GM21423 (cell line): ENCODE results near the gene CLK3.
A peak's percentile ranks its signal among the peaks of the same experiment; 100 is the strongest.

Source experiments
- ATAC-seq: cut with Tn5 transposase; IDR thresholded peaks from one replicate; pipeline ENCODE4 v1.9.1; 2021; ENCODE audit warnings: mild to moderate bottlenecking, moderate library complexity; ENCODE audit not compliant: unreplicated experiment

CLK3 gene

DNA sequence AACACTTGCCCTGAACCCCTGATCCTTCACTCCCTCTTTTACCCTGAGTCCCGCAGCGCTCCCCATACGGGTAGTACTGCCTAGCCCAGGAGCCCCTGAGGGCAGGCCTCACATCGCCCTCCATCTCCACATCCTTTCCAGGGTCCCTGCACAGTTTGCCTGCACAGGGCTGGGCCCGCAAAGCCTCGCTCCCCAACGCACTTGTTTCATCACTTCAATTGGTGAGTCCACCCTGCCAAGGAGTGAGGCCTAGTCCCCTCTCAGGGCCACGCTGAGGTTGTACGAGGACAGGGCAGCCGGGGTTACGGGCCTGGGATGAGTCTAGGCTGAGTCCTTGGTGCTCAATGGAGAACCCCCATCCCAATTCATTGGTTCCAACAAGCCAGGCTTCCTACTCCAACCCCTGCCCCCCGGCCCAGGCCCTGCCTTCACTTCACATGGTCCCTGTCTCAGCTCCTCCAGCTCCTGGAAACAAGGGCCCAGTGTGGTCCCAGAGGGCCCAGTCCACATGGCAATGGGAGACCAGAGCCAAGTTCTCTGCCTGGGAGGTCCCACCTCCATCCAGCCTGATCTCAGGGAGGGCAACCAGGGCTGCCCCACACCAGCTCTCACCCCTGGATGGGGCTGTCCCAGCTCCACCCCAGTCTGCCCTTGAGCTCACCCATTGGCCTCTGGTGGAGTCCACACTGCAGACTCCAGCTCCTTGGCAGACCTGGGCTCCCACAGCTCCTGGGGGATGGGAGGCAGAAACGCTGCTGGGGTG, 12.4 kb upstream of the CLK3 start:
- ATAC-seq = no peak

DNA sequence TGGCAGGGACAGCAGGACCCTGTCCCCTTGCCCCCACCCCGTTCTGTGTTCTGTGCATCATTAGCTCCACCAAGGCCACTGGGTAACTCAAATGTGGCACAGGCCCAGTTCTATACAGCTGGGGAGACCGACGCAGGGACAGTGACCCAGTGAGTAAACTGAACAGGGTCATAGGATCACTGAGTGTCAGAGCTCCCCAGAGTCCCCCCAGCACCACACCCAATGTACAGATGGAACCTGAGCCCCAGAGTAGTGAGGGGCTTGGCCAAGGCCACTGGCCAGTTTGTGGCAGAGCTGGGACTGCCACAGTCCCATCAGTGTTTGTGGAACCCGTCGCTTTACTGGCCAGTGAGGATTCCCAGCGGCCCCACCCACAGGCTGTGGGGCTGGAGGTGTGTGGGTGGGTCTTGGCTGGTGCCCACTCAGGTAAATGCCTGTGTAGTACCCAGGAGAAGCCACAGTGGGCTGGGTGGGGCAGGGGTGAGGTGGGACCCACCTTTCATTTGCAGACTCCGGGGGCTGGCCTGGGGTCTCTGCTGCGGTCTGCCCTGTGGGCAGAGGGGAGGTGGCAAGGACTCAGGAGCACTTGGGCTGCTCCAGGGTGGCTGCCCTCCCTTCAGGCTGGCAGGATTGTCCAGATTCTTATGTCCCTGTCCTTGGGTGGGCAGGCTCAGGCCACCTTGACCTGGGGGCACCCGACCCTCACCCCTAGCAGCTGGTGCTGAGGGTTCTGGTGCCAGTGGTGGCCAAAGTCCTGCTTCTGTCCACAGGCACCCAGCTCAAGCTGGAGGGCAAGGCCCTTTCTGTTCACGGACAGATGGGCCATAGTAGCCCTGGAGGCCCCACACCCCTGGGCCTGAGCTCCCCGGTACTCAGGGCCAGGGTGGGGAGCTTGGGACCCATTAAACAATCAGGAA, 11.6 kb upstream of the CLK3 start:
- no peak for ATAC-seq

DNA sequence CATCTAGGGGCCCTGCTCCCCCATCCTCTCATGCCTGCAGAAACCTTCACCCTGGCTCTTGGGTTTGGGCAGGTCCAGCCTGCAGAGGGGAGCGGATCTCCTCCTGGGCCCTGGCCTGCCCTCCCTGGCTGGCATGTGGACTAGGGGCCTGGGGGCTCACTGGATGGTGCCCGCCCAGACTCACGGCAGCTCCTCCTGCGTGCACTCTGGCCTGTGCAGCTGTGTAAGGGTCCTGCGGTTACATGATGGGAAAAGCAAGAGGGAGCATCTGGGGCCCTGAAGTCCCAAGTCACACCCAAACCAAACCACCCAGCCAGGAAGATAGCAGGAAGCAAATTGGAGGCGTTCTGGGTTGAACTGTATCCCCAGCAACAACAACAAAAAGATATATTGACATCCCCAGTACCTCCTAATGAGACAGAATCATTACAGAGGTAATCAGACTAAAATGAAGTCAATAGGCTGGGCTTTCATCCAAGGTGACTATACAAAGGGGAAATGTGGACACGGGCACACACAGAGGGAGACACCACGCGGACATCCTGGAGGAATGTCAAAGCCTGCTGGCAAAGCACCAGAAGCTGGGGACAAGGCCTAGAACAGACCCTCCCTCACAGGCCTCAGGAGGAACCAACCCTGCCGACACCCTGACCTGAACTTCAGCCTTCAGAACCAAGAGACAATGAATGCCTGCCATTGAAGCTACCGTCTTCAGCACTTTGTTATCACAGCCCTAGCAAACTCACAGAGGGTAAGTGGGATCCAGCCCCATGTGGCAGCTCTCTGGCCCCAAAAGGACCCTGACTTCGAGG, 10.4 kb upstream of the CLK3 start:
- ATAC-seq = no peak

DNA sequence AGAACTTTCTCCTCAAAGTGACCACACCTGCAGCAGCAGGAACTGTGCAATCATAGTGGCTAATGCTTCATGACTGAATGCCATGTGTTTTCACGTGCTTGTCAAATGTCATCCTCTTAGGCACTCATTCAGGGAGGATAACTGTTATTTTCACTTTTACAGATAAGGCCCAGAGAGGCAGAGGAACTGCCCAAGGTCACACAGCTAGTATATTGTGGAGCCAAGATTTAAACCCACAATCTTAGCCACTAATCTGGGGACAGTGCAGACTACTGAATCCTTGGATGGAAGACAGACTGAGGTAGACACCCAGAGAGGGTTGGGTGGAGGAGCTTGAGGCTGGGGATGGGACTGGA, 9.9 kb upstream of the CLK3 start:
- no peak for ATAC-seq

DNA sequence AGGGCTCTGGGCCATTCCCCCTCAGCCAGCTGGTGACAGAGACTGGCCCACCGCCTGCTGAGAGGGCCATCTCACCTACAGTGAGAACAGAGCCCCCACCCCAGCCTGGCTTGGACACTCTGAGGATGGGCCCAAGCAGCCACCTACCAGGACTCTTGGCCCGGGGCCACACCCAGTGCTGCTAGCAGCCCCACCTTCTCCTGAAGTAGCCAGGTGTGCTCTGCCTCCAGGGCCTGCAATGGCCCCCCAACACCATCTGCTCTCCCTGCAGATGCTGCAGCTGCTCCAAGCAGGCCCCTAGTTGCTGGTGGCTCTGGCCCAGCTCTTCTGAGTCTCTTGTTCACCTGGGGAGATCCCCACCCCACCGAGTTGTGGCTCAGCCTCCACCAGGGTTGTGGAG, 6.8 kb upstream of the CLK3 start:
- ATAC-seq = no peak

DNA sequence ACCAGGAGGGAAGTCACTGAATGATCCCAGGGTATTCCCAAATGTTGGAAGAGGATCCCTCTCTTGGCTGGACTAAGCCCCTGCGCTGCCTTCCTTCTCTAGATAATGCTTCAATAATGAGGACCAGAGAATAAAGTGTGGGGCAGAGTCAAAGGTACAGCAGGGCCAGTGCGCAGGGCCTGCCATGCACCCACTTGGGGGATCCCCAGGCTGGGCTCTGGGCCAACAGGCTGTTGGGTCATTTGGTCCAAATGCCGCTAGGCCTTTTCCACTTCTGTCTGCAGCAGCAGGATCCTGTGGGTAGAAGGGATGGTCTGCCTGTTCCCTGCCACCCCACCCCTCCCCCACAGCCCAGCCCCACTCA, 5.7 kb upstream of the CLK3 start:
- ATAC-seq = no peak

DNA sequence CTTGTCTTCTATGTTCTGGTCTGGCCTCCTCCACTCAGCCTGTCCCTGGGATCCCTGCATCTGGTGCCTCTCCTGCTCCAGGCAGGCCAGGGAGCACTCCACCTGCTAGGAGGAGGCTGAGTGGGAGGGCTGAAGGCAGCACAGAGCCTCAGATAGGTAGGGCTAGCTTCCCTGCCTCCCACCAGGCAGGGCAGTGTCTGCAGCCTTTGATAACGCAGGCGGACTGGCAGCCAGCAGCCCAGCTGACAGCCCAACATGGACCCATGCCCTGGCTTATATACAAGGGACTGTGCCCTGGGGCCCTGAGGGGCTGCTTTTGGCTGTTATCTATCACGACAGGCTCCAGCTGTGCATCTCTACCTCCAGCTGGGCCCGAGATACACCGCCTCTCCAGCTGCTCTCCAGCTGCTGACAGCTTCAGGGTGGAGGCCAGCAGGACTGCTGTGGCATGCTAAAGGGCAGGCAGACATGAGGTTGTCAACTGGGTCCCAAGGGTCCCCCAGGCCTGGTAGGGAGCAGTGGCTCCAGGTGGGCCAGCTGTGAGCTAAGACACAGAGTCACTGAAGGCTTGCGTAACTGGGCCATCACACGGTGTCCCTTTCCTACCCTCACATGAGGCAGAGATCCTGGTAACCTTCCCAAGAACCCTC, 5.2 kb upstream of the CLK3 start:
- ATAC-seq = no peak

DNA sequence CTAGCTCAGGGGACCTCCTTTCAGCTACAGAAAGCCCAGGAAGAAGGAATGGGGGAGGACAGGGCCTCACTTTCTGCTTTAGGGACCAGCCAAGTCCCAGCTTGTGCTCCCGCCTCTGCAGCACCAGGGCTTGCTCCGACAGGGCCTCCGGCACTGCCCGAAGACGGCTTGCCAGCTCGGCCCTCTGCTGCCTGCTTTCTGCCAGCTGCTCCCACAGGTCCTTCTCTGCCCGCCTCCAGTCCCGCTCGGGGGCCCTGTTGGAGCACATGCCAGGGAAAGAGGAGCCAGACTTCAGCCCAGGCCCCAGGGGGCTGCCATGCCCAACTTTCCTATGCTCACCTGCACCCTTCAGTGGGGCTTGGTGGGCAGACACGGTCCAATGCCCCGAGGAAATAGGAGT, 4.3 kb upstream of the CLK3 start:
- ATAC-seq = no peak

DNA sequence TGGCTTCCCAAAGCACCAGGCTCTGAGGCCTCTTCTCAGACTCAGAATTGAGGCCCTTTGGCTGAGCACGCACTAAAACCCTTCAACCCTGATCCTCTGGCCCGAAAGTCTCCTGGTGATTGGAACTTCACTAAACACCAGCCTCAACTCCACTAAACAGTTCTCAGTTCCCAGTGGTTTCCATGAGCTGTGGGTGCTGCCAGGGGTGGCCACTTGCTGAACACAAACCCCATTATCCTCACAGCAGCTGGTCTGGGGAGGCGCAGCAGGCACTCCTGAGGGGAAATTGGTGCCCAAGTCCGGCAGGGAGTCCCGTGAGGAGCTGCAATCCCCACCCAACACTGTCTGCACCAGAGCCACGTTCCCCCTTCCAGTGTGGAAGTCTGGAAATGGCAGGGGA, 3.8 kb upstream of the CLK3 start:
- no peak for ATAC-seq

DNA sequence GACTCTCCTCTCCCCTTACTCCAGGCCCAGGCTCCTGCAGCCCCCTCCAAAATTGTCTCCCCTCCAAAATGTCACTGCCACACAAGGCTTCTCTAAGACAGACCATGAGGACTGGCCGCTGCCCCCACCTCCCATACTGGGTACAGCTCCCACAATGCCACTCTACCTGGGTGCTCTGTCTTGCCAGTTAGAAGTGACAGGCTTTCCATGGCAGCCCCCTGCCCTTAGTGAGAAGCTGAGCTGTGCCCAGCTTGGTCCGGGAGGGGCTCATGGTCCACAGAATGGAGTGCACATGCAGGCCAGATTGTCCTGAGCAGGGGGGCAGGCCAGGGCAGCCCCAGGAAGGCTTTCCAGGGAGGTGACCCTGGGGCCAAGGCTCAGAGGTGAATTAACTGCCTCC, 3.0 kb upstream of the CLK3 start:
- no peak for ATAC-seq

DNA sequence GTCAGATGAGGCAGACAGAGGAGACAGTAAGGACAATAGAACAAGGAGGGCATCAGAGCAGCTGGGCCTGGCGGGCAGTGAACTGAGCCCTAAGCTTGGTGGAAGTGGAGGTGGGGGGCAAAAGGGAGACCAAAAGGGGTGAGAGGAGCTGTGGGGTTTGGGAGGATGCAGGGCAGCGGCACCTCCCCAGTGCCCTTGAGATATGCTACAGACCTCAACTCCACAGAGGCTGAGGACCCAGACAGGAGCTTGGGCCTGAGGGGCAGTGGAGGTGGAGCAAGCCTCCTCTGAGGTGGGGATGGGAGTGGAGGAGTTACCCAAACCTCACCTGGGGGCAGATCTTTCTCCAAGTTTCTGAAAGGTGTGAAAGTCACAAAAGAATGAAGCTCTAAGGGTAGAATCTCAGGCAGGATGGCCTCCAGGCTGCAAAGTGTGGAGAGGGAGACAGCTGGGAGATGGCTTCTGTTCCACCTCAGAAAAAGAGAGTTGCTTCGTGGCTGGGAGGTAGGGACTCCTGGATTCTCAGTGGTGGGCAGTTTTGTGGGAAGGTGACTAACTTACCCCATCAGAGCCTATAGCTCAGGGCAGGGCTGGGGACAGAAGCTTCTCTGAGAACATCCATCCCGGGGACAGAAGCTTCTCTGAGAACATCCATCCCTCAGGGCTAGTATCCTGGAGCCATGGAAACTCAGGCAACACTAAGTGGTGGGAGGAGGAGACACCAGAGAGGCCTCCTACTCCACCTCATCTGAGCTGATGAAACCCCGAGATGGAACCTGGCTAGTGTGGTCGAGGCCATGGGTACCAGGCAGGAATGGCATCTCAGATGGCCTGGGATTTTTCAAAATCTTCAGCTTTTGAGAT, 2.3 kb upstream of the CLK3 start:
- ATAC-seq = no peak

DNA sequence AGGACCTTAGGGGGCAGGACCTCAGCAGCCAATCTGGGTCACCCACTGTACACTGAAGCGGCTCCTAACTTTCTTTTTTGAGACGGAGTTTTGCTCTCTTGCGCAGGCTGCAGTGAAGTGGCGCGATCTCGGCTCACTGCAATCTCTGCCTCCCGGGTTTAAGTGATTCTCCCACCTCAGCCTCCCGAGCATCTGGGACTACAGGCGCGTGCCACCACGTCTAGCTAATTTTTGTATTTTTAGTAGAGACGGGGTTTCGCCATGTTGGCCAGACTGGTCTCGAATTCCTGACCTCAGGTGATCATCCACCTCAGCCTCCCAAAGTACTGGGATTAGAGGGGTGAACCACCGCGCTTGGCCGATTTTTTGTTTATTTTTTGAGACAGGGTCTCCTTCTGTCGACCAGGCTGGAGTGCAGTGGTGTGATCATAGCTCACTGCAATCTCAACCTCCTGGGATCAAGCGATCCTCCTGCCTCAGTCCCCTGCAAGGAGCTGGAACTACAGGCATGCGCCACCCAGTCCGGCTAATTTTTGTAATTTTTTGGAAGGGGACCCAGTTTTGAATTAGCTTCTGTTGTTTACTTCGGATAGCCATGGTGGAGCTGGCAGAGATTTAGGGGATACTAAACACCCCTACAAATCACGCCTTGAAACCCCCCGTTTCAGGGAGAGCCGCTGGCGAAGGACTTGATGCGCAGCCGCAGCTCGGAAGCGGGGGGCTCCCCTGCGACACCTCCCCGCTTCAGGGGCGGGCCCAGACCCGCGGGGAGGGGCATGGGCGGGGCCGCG, 1.5 kb upstream of the CLK3 start:
- ATAC-seq = no peak

DNA sequence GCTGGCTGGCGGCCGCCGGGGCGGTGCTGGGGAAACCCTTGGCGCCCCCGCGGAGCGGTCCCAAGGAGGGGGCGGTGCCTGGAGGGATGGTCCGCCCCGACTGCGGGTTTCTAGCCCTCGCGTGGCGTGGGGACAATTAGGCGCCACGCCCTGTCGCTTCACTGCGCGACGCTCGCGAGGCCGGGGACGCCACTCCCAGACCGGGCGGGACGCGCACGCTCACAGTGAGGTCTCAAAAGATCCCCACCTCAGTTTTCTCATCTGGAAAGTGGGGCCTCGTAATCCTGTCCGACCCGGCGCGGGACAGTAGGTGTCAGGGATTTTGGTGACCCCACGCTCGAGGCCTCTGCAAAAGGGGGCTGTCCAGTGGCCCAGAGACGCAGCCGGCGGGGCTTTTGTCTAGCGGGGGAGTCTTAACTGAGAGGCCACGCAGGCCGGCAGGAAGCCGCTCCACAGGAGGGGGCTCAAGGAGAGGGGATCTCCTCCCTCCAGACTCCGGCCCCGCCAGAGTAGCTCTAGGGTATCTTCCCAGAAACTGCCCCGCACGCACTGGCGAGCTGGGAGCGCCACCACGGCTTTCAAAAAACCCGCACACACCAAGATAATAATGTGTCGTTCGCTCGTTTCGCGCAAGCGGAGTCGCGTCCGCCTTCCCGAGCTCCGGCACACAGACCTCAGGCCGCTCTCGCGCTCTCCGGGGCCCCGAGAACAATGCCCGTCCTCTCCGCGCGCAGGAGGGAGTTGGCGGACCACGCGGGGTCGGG, 710 bp upstream of the CLK3 start:
- peak; percentile 44 for ATAC-seq

DNA sequence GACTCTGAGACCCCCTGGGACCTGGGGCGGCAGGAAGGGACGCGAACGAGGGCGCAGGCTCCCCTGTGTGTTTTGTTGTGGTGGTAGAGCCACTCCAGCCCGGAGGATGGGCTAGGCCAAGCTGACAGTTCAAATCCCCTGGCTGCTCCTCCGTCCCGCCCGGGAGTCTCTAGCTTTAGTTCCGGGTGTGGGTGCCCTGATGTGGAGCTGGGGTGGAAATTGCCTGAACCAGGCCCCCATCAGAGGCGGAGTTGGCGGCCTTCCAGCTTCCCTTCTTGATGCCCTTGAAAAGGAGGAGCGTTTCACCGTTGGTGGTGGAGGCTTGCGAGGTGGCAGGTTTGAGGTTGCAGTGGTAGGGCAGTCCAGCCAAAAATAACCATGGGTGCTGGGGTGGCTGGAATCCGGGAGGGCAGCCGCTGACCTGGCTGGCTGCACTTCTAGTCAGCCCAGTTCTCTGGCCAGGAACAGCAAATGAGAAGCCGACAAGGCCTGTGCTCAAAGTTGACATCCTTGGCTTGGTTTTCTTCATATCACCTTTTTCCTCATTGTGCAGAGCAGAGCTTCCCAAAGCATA, 817 bp downstream of the CLK3 start:
- no peak for ATAC-seq

DNA sequence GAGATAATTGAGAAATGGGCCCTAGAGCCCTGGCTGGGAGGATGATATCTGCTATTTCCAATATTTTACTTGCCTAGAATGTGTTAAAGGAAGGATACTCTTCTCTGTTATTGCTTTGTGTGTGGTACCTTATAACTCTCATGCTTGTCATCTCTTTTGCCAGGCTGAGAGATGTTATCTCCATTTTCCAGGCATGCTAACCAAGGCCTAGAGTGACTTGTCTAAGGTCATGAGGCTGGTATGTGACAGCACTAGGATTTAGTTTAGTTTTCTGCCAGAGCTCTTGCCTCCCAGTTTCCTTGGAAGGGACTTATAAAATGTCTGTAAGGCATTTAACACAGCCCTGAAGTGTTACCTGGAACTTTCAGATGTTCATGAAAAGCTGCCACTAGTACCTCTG, 1.4 kb downstream of the CLK3 start:
- ATAC-seq = no peak

DNA sequence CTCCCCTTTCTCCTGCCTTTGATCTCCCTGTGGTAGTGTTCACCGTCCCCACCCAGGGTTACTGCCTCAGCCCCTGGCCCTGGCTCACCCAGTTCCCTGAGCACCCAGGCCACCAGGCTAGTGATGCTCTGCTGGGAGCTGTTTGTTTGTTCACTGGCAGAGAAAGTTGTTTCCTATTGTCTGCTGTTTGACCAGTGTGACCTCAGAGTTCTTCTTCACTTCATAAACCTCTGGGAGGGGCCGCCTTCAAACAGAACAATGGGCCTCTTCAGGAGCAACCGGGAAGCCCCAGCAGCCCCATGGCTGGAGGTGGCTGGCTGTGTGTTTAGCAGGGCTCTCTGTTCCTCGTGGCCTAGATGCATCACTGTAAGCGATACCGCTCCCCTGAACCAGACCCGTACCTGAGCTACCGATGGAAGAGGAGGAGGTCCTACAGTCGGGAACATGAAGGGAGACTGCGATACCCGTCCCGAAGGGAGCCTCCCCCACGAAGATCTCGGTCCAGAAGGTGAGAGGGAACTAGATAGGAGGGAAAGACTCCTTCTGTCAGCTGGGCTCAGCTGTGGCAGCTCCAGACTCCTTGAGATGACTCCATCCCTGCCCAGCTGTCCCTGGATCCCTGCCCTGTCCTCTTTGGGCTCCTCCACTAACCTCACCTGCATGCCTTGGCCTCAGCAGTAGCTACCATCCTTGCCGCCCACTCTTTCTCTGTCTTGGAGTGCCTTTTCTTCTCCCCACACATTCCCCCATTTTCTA, 3.4 kb downstream of the CLK3 start:
- no peak for ATAC-seq

DNA sequence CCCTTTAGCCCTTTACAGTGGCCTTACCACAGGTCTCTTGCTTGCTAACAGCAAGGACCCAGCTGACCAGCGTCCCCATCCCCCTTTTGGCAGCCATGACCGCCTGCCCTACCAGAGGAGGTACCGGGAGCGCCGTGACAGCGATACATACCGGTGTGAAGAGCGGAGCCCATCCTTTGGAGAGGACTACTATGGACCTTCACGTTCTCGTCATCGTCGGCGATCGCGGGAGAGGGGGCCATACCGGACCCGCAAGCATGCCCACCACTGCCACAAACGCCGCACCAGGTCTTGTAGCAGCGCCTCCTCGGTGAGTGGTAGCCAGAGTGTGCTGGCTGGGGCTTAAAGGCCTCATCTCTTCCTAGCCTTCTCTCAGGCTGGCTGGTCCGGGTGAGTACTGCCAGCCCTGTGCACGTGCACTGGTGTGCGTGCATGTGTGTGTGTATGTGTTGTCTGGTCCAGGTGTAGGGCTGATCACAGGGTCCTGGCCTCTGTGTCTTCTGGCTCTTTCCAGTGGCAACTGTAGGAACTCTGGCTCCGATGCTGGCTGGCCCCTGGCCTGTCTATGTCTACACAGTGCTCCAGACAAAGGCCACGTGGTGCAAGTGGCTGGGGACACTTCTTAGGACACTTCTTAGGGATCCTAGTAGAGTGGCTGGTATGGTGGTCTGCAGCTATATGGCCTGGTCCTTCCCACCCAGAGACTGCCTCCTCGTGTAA, 4.4 kb downstream of the CLK3 start:
- no peak for ATAC-seq
